Tibial artery (tissue), 4 donors: ENCODE data around the gene N4BP2.

Experiments
- DNase-seq, 2 donors: peaks; one replicate each; pipeline ENCODE4 v3.0.0-alpha.2; 2019
- H3K27ac ChIP-seq, 2 donors: fragments of 200-600 bp; sonication (generic) in 1 of 2; 1 replicate in 1 of 2; 2 replicates in 1 of 2; pipeline ENCODE4 v1.5.1; 2018 to 2019; ENCODE audit warnings: mild to moderate bottlenecking in 1 of 2
- H3K27me3 ChIP-seq, 2 donors: fragments of 200-600 bp; sonication (generic) in 1 of 2; one replicate each; pipeline versions ENCODE4 v1.5.1 to v1.6.0; 2016 to 2019
- H3K36me3 ChIP-seq, 3 donors: fragments of 200-600 bp; sonication (generic) in 2 of 3; one replicate each; pipeline ENCODE4 v1.5.1; 2016 to 2019; ENCODE audit warnings: mild to moderate bottlenecking in 2 of 3
- H3K4me1 ChIP-seq, 4 donors: fragments of 200-600 bp; sonication (generic) in 2 of 4; 1 replicate in 3 of 4; 2 replicates in 1 of 4; pipeline ENCODE4 v1.5.1; 2016 to 2019
- H3K4me3 ChIP-seq, 2 donors: fragments of 200-600 bp; sonication (generic) in 1 of 2; 1 replicate in 1 of 2; 2 replicates in 1 of 2; pipeline ENCODE4 v1.5.1; 2018 to 2019; ENCODE audit warnings: mild to moderate bottlenecking in 2 of 2
- H3K9me3 ChIP-seq, 3 donors: fragments of 200-600 bp; sonication (generic) in 1 of 3; one replicate each; pipeline ENCODE4 v1.5.1; 2016 to 2019
- CTCF ChIP-seq, 2 experiments: fragments of 200-600 bp in 1 of 2; fragments of 450-650 bp in 1 of 2; IDR thresholded peaks; one replicate each; pipeline ENCODE4 v1.5.1; 2017 to 2019; ENCODE audit warnings: antibody characterized with exemption in 2 of 2, mild to moderate bottlenecking in 1 of 2, moderate library complexity in 1 of 2
- intact Hi-C: fragments of 100-400 bp; cut with DNase I; formaldehyde crosslinking; loops from one replicate; pipeline ENCODE4 v1.15.0; 2023; ENCODE audit warnings: low total_unique reads

N4BP2 gene

GRCh38 chr4:40182001-40182400 is 125.4 kb downstream of the N4BP2 start:
- Histone ChIP-seq H3K36me3 (no peaks in the 10 kb centered on the region), H3K27me3 (no peaks in the 10 kb centered on the region), H3K4me3 (no peak overlapping the region), H3K9me3 (no peaks in the 10 kb centered on the region), H3K27ac (no peak overlapping the region), H3K4me1 (no peaks in the 10 kb centered on the region)
- TF ChIP-seq CTCF (IDR thresholded peaks at IDR 0.05) = no peak
- intact Hi-C loops = no loop called here
- DNase-seq = no peak

- Histone ChIP-seq H3K9me3 (no peaks in the 10 kb centered on the region), H3K27me3 (no peaks in the 10 kb centered on the region), H3K36me3 (no peaks in the 10 kb centered on the region), H3K4me3 (no peak overlapping the region), H3K4me1 (no peaks in the 10 kb centered on the region), H3K27ac (no peak overlapping the region)
- intact Hi-C loops = no loop called here
- no peak for TF ChIP-seq CTCF (IDR thresholded peaks at IDR 0.05)
- no peak for DNase-seq
These were observed 126.3 kb downstream of the N4BP2 start for GRCh38 chr4:40182954-40183353.

- no peak overlapping the region for H3K4me3 ChIP-seq
- no peaks in the 10 kb centered on the region for H3K36me3 ChIP-seq
- H3K9me3 ChIP-seq = no peaks in the 10 kb centered on the region
- TF ChIP-seq CTCF (IDR thresholded peaks at IDR 0.05) = no peak
- H3K4me1 ChIP-seq = no peaks in the 10 kb centered on the region
- intact Hi-C loops = no loop called here
- no peak for DNase-seq
- H3K27ac ChIP-seq = no peak overlapping the region
- H3K27me3 ChIP-seq = no peaks in the 10 kb centered on the region
These were observed 127.2 kb downstream of the N4BP2 start for GRCh38 chr4:40183615-40184411.

- no peak for DNase-seq
- no peaks in the 10 kb centered on the region for H3K9me3 ChIP-seq
- TF ChIP-seq CTCF (IDR thresholded peaks at IDR 0.05) = no peak
- H3K36me3 ChIP-seq = no peaks in the 10 kb centered on the region
- intact Hi-C loops = no loop called here
- no peaks in the 10 kb centered on the region for H3K4me1 ChIP-seq
- H3K4me3 ChIP-seq = no peak overlapping the region
- no peak overlapping the region for H3K27ac ChIP-seq
- no peaks in the 10 kb centered on the region for H3K27me3 ChIP-seq
These were observed 129.4 kb downstream of the N4BP2 start for GRCh38 chr4:40185830-40186664.

GRCh38 chr4:40186665-40187014 is 130.0 kb downstream of the N4BP2 start:
- no peaks in the 10 kb centered on the region for H3K4me1 ChIP-seq
- intact Hi-C loops = no loop called here
- no peak for TF ChIP-seq CTCF (IDR thresholded peaks at IDR 0.05)
- no peak for DNase-seq
- H3K27me3 ChIP-seq = no peaks in the 10 kb centered on the region
- no peak overlapping the region for H3K4me3 ChIP-seq
- H3K36me3 ChIP-seq = no peaks in the 10 kb centered on the region
- H3K9me3 ChIP-seq = no peaks in the 10 kb centered on the region
- no peak overlapping the region for H3K27ac ChIP-seq
